ENCODE data around the gene RELA. TPM values are rescaled to one million over a fixed set of nuclear protein-coding genes. Genes with fewer than 3 reads are reported as not detected.

The RELA gene
- total RNA-seq, 2 donors from 2014 or later: 51.8 to 98.4 TPM

- Histone ChIP-seq H3K9me3 (no peaks in the 10 kb centered on the region), H3K27me3 (replicated peaks; ENCODE audit: insufficient read depth) (no peaks in the 10 kb centered on the region), H3K4me1 (replicated peaks) (peaks cover 28% of the 10 kb centered on the region), H3K36me3 (no peaks in the 10 kb centered on the region), H3K27ac (peak overlapping the region in 1 of 2 donors; percentile 54), H3K4me3 (peak overlapping the region in 1 of 2 donors; percentile 70)
- 48% methylated on average over 10 of the region's 10 CpGs for WGBS
- DNase-seq (ENCODE audit: low spot score): no peak
- intact Hi-C loops (cut with DNase I): loop anchor here (2.0 kb wide), 1 partner anchor 34 kb away; the partner anchor contains the start of gene EHBP1L1
- no peak for TF ChIP-seq POLR2A (IDR thresholded peaks at IDR 0.05)
- no peak for TF ChIP-seq CTCF (IDR thresholded peaks at IDR 0.05)
- no peak for TF ChIP-seq POLR2AphosphoS5 (IDR thresholded peaks at IDR 0.05)
These were observed 51.5 kb downstream of the RELA start for GRCh38 chr11:65611028-65611757.

DNA sequence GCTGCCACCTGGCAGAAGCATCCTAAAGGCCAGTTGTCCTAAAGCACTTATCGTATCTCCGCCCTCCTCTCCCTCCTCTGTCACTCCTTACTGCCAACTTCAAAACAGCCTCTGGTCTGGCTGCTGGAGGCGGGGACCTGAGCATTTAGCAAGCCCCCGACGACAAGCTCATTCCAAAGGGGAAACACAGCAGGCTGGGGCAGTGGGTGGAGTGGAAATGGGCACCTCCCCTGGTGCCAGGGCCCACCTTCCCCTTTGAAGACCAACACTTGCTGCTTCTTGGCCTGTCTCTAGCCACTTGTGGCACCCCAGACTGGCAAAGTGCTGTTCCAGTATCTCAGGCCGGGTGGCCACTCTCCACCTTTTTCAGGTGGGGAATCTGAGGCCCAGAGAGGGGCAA lies 52.3 kb downstream of the RELA start:
- intact Hi-C loops (cut with DNase I): loop anchor here (2.0 kb wide), 1 partner anchor 34 kb away; the partner anchor contains the start of gene EHBP1L1
- TF ChIP-seq POLR2A (IDR thresholded peaks at IDR 0.05): no peak
- TF ChIP-seq POLR2AphosphoS5 (IDR thresholded peaks at IDR 0.05): no peak
- TF ChIP-seq CTCF (IDR thresholded peaks at IDR 0.05): no peak
- Histone ChIP-seq H3K4me3 (no peak overlapping the region), H3K36me3 (peaks cover 2 to 5% of the 10 kb centered on the region in 2 donors), H3K27ac (peak overlapping the region in 1 of 2 donors; percentile 54), H3K4me1 (replicated peaks) (peaks cover 28% of the 10 kb centered on the region), H3K27me3 (replicated peaks; ENCODE audit: insufficient read depth) (no peaks in the 10 kb centered on the region), H3K9me3 (no peaks in the 10 kb centered on the region)
- WGBS: 54% methylated on average over 6 of the region's 6 CpGs
- no peak for DNase-seq (ENCODE audit: low spot score)

GRCh38 chr11:65609665-65610064 lies 53.1 kb downstream of the RELA start:
- peaks cover 9 to 13% of the 10 kb centered on the region in 2 donors for H3K36me3 ChIP-seq
- no peak overlapping the region for H3K4me3 ChIP-seq
- no peak for TF ChIP-seq CTCF (IDR thresholded peaks at IDR 0.05)
- no peak for TF ChIP-seq POLR2AphosphoS5 (IDR thresholded peaks at IDR 0.05)
- TF ChIP-seq POLR2A (IDR thresholded peaks at IDR 0.05): no peak
- H3K4me1 ChIP-seq (replicated peaks): peaks cover 28% of the 10 kb centered on the region
- DNase-seq (ENCODE audit: low spot score): no peak
- WGBS: 87% methylated on average over 5 of the region's 5 CpGs
- H3K27ac ChIP-seq: no peak overlapping the region
- H3K27me3 ChIP-seq (replicated peaks; ENCODE audit: insufficient read depth): no peaks in the 10 kb centered on the region
- no peaks in the 10 kb centered on the region for H3K9me3 ChIP-seq
- intact Hi-C loops (cut with DNase I): loop anchor here (2.0 kb wide), 1 partner anchor 33 kb away; the partner anchor contains the start of gene EHBP1L1

- 46% methylated on average over 3 of the region's 3 CpGs for WGBS
- H3K36me3 ChIP-seq: peaks cover 10 to 16% of the 10 kb centered on the region in 2 donors
- no peak overlapping the region for H3K27ac ChIP-seq
- no peak for DNase-seq (ENCODE audit: low spot score)
- TF ChIP-seq CTCF (IDR thresholded peaks at IDR 0.05): no peak
- TF ChIP-seq POLR2AphosphoS5 (IDR thresholded peaks at IDR 0.05): no peak
- TF ChIP-seq POLR2A (IDR thresholded peaks at IDR 0.05): no peak
- H3K4me3 ChIP-seq: no peak overlapping the region
- H3K9me3 ChIP-seq: no peaks in the 10 kb centered on the region
- no peaks in the 10 kb centered on the region for H3K27me3 ChIP-seq (replicated peaks; ENCODE audit: insufficient read depth)
- intact Hi-C loops (cut with DNase I): no loop called here
- H3K4me1 ChIP-seq (replicated peaks): peaks cover 28% of the 10 kb centered on the region
These were observed 53.5 kb downstream of the RELA start for GRCh38 chr11:65609229-65609628.

Measured in prostate gland (tissue), 2 donors.